ENCODE results near the gene UPF3A. TPM values are rescaled to one million over a fixed set of nuclear protein-coding genes. Genes with fewer than 3 reads are reported as not detected.

Gene UPF3A
- total and polyA plus RNA-seq, 2 experiments from 2014 or later, result 35.7 to 48.9 TPM

- Histone ChIP-seq H3K4me1 (ENCODE audit: insufficient read depth) (peaks cover 21% of the 10 kb centered on the region), H3K4me2 (no peak overlapping the region), H3K9me2 (replicated peaks; ENCODE audit: insufficient read depth) (no peaks in the 10 kb centered on the region), H4K20me1 (ENCODE audit: insufficient read depth, poor library complexity, severe bottlenecking) (peaks cover 27% of the 10 kb centered on the region), H3K27me3 (no peaks in the 10 kb centered on the region), H3K36me3 (replicated peaks; ENCODE audit: insufficient read depth, low read depth) (no peaks in the 10 kb centered on the region), H3K27ac (no peak overlapping the region), H3K4me3 (no peak overlapping the region), H3K79me2 (peaks cover 57% of the 10 kb centered on the region), H2AFZ (no peak overlapping the region), H3K9me3 (ENCODE audit: low read depth) (no peaks in the 10 kb centered on the region)
- WGBS (ENCODE audit: low lambda C conversion rate, missing lambda C conversion rate), result 96% methylated on average over 2 of the region's 2 CpGs
- DNase-seq (ENCODE audit: low spot score), result no peak
- TF ChIP-seq EZH2phosphoT487 (IDR thresholded peaks at IDR 0.05; ENCODE audit: low read depth, severe bottlenecking, unreplicated experiment), result no peak
- TF ChIP-seq EZH2 (IDR thresholded peaks at IDR 0.05; ENCODE audit: borderline replicate concordance), result no peak
- TF ChIP-seq CTCF (IDR thresholded peaks at IDR 0.05; ENCODE audit: poor library complexity), result no peak
Observed at GRCh38 chr13:114323349-114323748, 41.9 kb downstream of the UPF3A start.

GRCh38 chr13:114324334-114324733 is 42.9 kb downstream of the UPF3A start:
- Histone ChIP-seq H4K20me1 (ENCODE audit: insufficient read depth, poor library complexity, severe bottlenecking) (peaks cover 17% of the 10 kb centered on the region), H3K79me2 (peaks cover 47% of the 10 kb centered on the region), H3K9me2 (replicated peaks; ENCODE audit: insufficient read depth) (no peaks in the 10 kb centered on the region), H2AFZ (no peak overlapping the region), H3K36me3 (replicated peaks; ENCODE audit: insufficient read depth, low read depth) (no peaks in the 10 kb centered on the region), H3K4me3 (no peak overlapping the region), H3K27me3 (no peaks in the 10 kb centered on the region), H3K4me1 (ENCODE audit: insufficient read depth) (peaks cover 12% of the 10 kb centered on the region), H3K9me3 (ENCODE audit: low read depth) (no peaks in the 10 kb centered on the region), H3K27ac (no peak overlapping the region), H3K4me2 (no peak overlapping the region)
- TF ChIP-seq EZH2phosphoT487 (IDR thresholded peaks at IDR 0.05; ENCODE audit: low read depth, severe bottlenecking, unreplicated experiment), result no peak
- TF ChIP-seq EZH2 (IDR thresholded peaks at IDR 0.05; ENCODE audit: borderline replicate concordance), result no peak
- TF ChIP-seq CTCF (IDR thresholded peaks at IDR 0.05; ENCODE audit: poor library complexity), result no peak
- 100% methylated on average over 4 of the region's 4 CpGs for WGBS (ENCODE audit: low lambda C conversion rate, missing lambda C conversion rate)
- DNase-seq (ENCODE audit: low spot score), result no peak

GRCh38 chr13:114325729-114326128 is 44.3 kb downstream of the UPF3A start:
- H3K9me2 ChIP-seq (replicated peaks; ENCODE audit: insufficient read depth), result no peaks in the 10 kb centered on the region
- no peak overlapping the region for H2AFZ ChIP-seq
- H3K4me1 ChIP-seq (ENCODE audit: insufficient read depth), result peaks cover 3% of the 10 kb centered on the region
- 86% methylated on average over 3 of the region's 3 CpGs for WGBS (ENCODE audit: low lambda C conversion rate, missing lambda C conversion rate)
- H3K9me3 ChIP-seq (ENCODE audit: low read depth), result no peaks in the 10 kb centered on the region
- TF ChIP-seq CTCF (IDR thresholded peaks at IDR 0.05; ENCODE audit: poor library complexity) (no peak), EZH2phosphoT487 (IDR thresholded peaks at IDR 0.05; ENCODE audit: low read depth, severe bottlenecking, unreplicated experiment) (no peak), EZH2 (IDR thresholded peaks at IDR 0.05; ENCODE audit: borderline replicate concordance) (no peak)
- H3K4me2 ChIP-seq, result peak overlapping the region; percentile 19
- DNase-seq (ENCODE audit: low spot score), result no peak
- no peak overlapping the region for H3K4me3 ChIP-seq
- H3K79me2 ChIP-seq, result peaks cover 35% of the 10 kb centered on the region
- H3K27ac ChIP-seq, result peak overlapping the region; percentile 46
- H3K36me3 ChIP-seq (replicated peaks; ENCODE audit: insufficient read depth, low read depth), result no peaks in the 10 kb centered on the region
- no peaks in the 10 kb centered on the region for H3K27me3 ChIP-seq
- peaks cover 6% of the 10 kb centered on the region for H4K20me1 ChIP-seq (ENCODE audit: insufficient read depth, poor library complexity, severe bottlenecking)

GRCh38 chr13:114328034-114328433 is 46.6 kb downstream of the UPF3A start:
- Histone ChIP-seq H3K27ac (no peak overlapping the region), H3K9me3 (ENCODE audit: low read depth) (no peaks in the 10 kb centered on the region)

More at GRCh38 chr13:114328034-114328433, 46.6 kb downstream of the UPF3A start:
- no peak overlapping the region for H3K4me2 ChIP-seq
- TF ChIP-seq EZH2 (IDR thresholded peaks at IDR 0.05; ENCODE audit: borderline replicate concordance), result no peak
- TF ChIP-seq CTCF (IDR thresholded peaks at IDR 0.05; ENCODE audit: poor library complexity), result no peak
- TF ChIP-seq EZH2phosphoT487 (IDR thresholded peaks at IDR 0.05; ENCODE audit: low read depth, severe bottlenecking, unreplicated experiment), result no peak
- no peak for DNase-seq (ENCODE audit: low spot score)
- 83% methylated on average over 6 of the region's 6 CpGs for WGBS (ENCODE audit: low lambda C conversion rate, missing lambda C conversion rate)
- no peaks in the 10 kb centered on the region for H4K20me1 ChIP-seq (ENCODE audit: insufficient read depth, poor library complexity, severe bottlenecking)
- peaks cover 3% of the 10 kb centered on the region for H3K4me1 ChIP-seq (ENCODE audit: insufficient read depth)
- H3K4me3 ChIP-seq, result no peak overlapping the region
- no peak overlapping the region for H2AFZ ChIP-seq
- H3K79me2 ChIP-seq, result peaks cover 13% of the 10 kb centered on the region
- H3K36me3 ChIP-seq (replicated peaks; ENCODE audit: insufficient read depth, low read depth), result no peaks in the 10 kb centered on the region
- H3K9me2 ChIP-seq (replicated peaks; ENCODE audit: insufficient read depth), result no peaks in the 10 kb centered on the region
- no peaks in the 10 kb centered on the region for H3K27me3 ChIP-seq

Data from hepatocyte (in vitro differentiated cells).